SK-N-SH (cell line): ENCODE results near the gene TMX2. TPM values are rescaled to one million over a fixed set of nuclear protein-coding genes. Genes with fewer than 3 reads are reported as not detected.

Source experiments
- CTCF ChIA-PET: fragments of 300-600, 350-600 bp; formaldehyde crosslinking; extraction: SDS; loops from one replicate; lab custom pipeline; 2021; lab: Yijun Ruan, JAX
- POLR2A ChIA-PET: fragments of 350-600 bp; sonication (Branson Sonifier 250); formaldehyde crosslinking; extraction: SDS; loops from one replicate; lab custom pipeline; 2020; ENCODE audit warnings: antibody characterized with exemption, inconsistent platforms; lab: Yijun Ruan, JAX
- DNase-seq: peaks from one replicate; pipeline ENCODE4 v3.0.0; 2012
- H2AFZ ChIP-seq: fragments of 200-600 bp; sonication (generic); 2 replicates; pipeline ENCODE4 v1.8.1; 2016; ENCODE audit warnings: antibody characterized with exemption, mild to moderate bottlenecking, low read depth
- H3F3A ChIP-seq: fragments of 200-600 bp; sonication (generic); replicated peaks from 2 replicates; pipeline ENCODE3; 2016; ENCODE audit warnings: antibody characterized with exemption, mild to moderate bottlenecking; ENCODE audit not compliant: insufficient read depth
- H3K27ac ChIP-seq, 2 experiments: fragments of 200-500 bp in 1 of 2; fragments of 200-600 bp in 1 of 2; sonication (Bioruptor generic) in 1 of 2; sonication (generic), shearing (Covaris generic) in 1 of 2; 2 replicates each; pipeline versions ENCODE4 v1.5.1 to v1.6.1; 2014 to 2016; ENCODE audit warnings: low read depth in 2 of 2, inconsistent platforms in 1 of 2, low read length in 1 of 2, mild to moderate bottlenecking in 1 of 2, mixed read lengths in 1 of 2
- H3K27me3 ChIP-seq: fragments of 200-600 bp; sonication (generic), shearing (Covaris generic); 2 replicates; pipeline ENCODE4 v1.6.1; 2016; ENCODE audit warnings: mixed run types; ENCODE audit not compliant: insufficient read depth
- H3K36me3 ChIP-seq, 2 experiments: fragments of 200-500 bp in 1 of 2; fragments of 200-600 bp in 1 of 2; sonication (Bioruptor generic) in 1 of 2; sonication (generic) in 1 of 2; replicated peaks in 1 of 2; 2 replicates each; pipeline versions ENCODE3 to v1.5.1; 2014 to 2016; ENCODE audit warnings: low read length in 1 of 2, mild to moderate bottlenecking in 1 of 2; ENCODE audit not compliant: insufficient read depth in 2 of 2, control insufficient read depth in 1 of 2
- H3K4me1 ChIP-seq, 2 experiments: fragments of 200-500 bp in 1 of 2; fragments of 200-600 bp in 1 of 2; sonication (Bioruptor generic) in 1 of 2; sonication (generic), shearing (Covaris generic) in 1 of 2; 2 replicates each; pipeline versions ENCODE4 v1.5.1 to v1.6.1; 2014 to 2016; ENCODE audit warnings: low read depth in 1 of 2, low read length in 1 of 2, mixed run types in 1 of 2; ENCODE audit not compliant: insufficient read depth in 2 of 2, control insufficient read depth in 1 of 2
- H3K4me2 ChIP-seq: fragments of 200-600 bp; sonication (generic), shearing (Covaris generic); 2 replicates; pipeline ENCODE4 v1.6.1; 2017; ENCODE audit warnings: mixed run types
- H3K4me3 ChIP-seq, 2 experiments: fragments of 200-500 bp in 1 of 2; fragments of 200-600 bp in 1 of 2; sonication (Bioruptor generic) in 1 of 2; sonication (generic), shearing (Covaris generic) in 1 of 2; 2 replicates each; pipeline versions ENCODE4 v1.5.1 to v1.8.1; 2014 to 2016; ENCODE audit warnings: low read depth in 2 of 2, inconsistent platforms in 1 of 2, low read length in 1 of 2, mild to moderate bottlenecking in 1 of 2, mixed read lengths in 1 of 2, moderate library complexity in 1 of 2
- H3K79me2 ChIP-seq: fragments of 200-600 bp; sonication (generic); 2 replicates; pipeline ENCODE4 v1.8.1; 2017; ENCODE audit warnings: mild to moderate bottlenecking; ENCODE audit not compliant: insufficient read depth
- H3K9ac ChIP-seq: fragments of 200-600 bp; sonication (generic); 2 replicates; pipeline ENCODE4 v1.6.1; 2017; ENCODE audit warnings: mixed run types
- H3K9me2 ChIP-seq: fragments of 200-600 bp; sonication (generic); 2 replicates; pipeline ENCODE4 v1.6.1; 2017; ENCODE audit warnings: mixed run types
- H3K9me3 ChIP-seq: fragments of 200-600 bp; sonication (generic); 2 replicates; pipeline ENCODE4 v1.6.1; 2017; ENCODE audit warnings: mixed run types, mild to moderate bottlenecking, moderate library complexity
- H4K20me1 ChIP-seq: fragments of 200-600 bp; sonication (generic); 2 replicates; pipeline ENCODE4 v1.6.1; 2017; ENCODE audit warnings: mild to moderate bottlenecking, mixed run types; ENCODE audit not compliant: insufficient read depth
- EP300 ChIP-seq, 2 experiments: IDR thresholded peaks; 2 replicates each; pipeline versions ENCODE4 v1.4.0 to v1.6.1; 2012; ENCODE audit warnings: borderline replicate concordance in 1 of 2, low read depth in 1 of 2, low read length in 1 of 2
- FOXJ3 ChIP-seq: sonication (generic); formaldehyde crosslinking; IDR thresholded peaks from 2 replicates; pipeline ENCODE4 v1.5.1; 2020; ENCODE audit warnings: mild to moderate bottlenecking, missing genetic modification reagents
- GABPA ChIP-seq: IDR thresholded peaks from 2 replicates; pipeline ENCODE4 v1.4.0; 2012; ENCODE audit warnings: low read depth, mild to moderate bottlenecking
- JUND ChIP-seq: IDR thresholded peaks from 2 replicates; pipeline ENCODE4 v1.4.0; 2012
- MEF2A ChIP-seq: IDR thresholded peaks from 2 replicates; pipeline ENCODE4 v1.4.0; 2012; ENCODE audit warnings: low read depth, borderline replicate concordance
- MXI1 ChIP-seq: IDR thresholded peaks from 2 replicates; pipeline ENCODE4 v1.6.1; 2012; ENCODE audit warnings: mild to moderate bottlenecking, low read depth, low read length, improper control_type of control experiment
- NFIC ChIP-seq: IDR thresholded peaks from 2 replicates; pipeline ENCODE4 v1.4.0; 2012; ENCODE audit warnings: borderline replicate concordance
- POLR2AphosphoS5 ChIP-seq: IDR thresholded peaks from 2 replicates; pipeline ENCODE4 v1.6.1; 2012; ENCODE audit warnings: low read depth, low read length
- RCOR1 ChIP-seq: fragments of 150-350 bp; IDR thresholded peaks from 2 replicates; pipeline ENCODE4 v1.6.1; 2017; ENCODE audit warnings: antibody characterized with exemption, low read length
- RXRA ChIP-seq: IDR thresholded peaks from 2 replicates; pipeline ENCODE4 v1.4.0; 2012; ENCODE audit warnings: low read depth, mild to moderate bottlenecking, borderline replicate concordance
- TAF1 ChIP-seq: IDR thresholded peaks from 2 replicates; pipeline ENCODE4 v1.6.1; 2012; ENCODE audit warnings: low read depth, mild to moderate bottlenecking, low read length, moderate library complexity, borderline replicate concordance
- whole genome bisulfite sequencing: methylation state at CpG from one replicate; pipeline ENCODE4 v1.1.6; 2017; ENCODE audit warnings: low lambda C conversion rate; 5-methylcytosine and 5-hydroxymethylcytosine counted together
- polyA plus RNA-seq, 3 experiments: library from polyadenylated mRNA; depleted of rRNA; stranded (reverse); fragments of >200 nt; gene quantifications; 2 replicates each; pipeline ENCODE4 v1.2.3, GENCODE V29; 2012
- TF ChIP-seq, protein P1 (sequence below): IDR thresholded peaks from 2 replicates; pipeline ENCODE4 v1.6.1; 2012; ENCODE audit warnings: mild to moderate bottlenecking, low read depth, low read length, moderate library complexity
- TF ChIP-seq, protein P2 (sequence below): IDR thresholded peaks from 2 replicates; pipeline ENCODE4 v1.4.0; 2012; ENCODE audit warnings: low read depth, borderline replicate concordance

Gene TMX2
- polyA plus RNA-seq, 1 of the 3 experiments (the other 2 are of a cell fraction): 88.6 TPM

DNA sequence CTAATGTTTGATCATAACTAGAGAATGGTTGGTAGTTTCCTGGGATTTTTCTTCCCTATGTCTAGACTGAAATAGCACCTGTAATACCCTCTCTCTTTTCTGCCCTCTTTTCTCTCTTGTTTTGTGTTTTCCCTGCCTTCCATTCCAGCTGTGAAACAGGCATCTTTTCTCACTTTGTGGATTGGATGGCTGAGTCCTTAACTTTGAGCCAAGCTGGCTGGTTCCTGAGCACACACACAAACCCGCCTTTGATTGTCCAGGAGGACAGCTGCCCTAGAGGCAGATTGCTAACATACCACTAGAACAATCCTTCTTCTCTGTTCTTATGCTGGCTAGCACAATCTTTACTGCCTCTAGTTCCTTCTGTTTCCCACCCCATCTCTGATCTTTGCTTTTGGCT lies 66.9 kb downstream of the TMX2 start:
- TF ChIP-seq EP300 (IDR thresholded peaks at IDR 0.05; ENCODE audit: borderline replicate concordance in 1 of 2, low read depth in 1 of 2, low read length in 1 of 2): no peak
- H3K4me2 ChIP-seq: peak overlapping the region; percentile 76; the same call in 1 of the 2 replicates
- no peaks in the 10 kb centered on the region for H3K27me3 ChIP-seq
- peak overlapping the region; percentile 59; the same call in 1 of the 2 replicates for H3K9ac ChIP-seq
- ChIA-PET POLR2A (interaction anchor here (0.5 to 1.5 kb wide), 4 partner anchors 16 to 67 kb away, joined by 3 to 4 read pairs (median 3); partner anchors contain the start of gene TMX2), CTCF (interaction anchor here (0.9 to 7.6 kb wide), 6 partner anchors 15 to 28 kb away, joined by 3 to 43 read pairs (median 4); partner anchors contain the start of genes BTBD18 and CTNND1)
- H4K20me1 ChIP-seq: peaks cover 54% of the 10 kb centered on the region
- H2AFZ ChIP-seq: no peak overlapping the region
- peaks cover 35 to 53% of the 10 kb centered on the region in 2 experiments for H3K4me1 ChIP-seq
- H3K9me2 ChIP-seq: no peaks in the 10 kb centered on the region
- no peak for DNase-seq
- H3K36me3 ChIP-seq: peaks cover 0 to 4% of the 10 kb centered on the region in 2 experiments
- H3K79me2 ChIP-seq: peaks cover 95% of the 10 kb centered on the region
- WGBS: 55% methylated on average over 1 of the region's 1 CpG
- no peak overlapping the region for H3K4me3 ChIP-seq
- no peaks in the 10 kb centered on the region for H3K9me3 ChIP-seq
- peaks cover 16% of the 10 kb centered on the region for H3F3A ChIP-seq
- peak overlapping the region; percentile 89 to 92 for H3K27ac ChIP-seq

DNA sequence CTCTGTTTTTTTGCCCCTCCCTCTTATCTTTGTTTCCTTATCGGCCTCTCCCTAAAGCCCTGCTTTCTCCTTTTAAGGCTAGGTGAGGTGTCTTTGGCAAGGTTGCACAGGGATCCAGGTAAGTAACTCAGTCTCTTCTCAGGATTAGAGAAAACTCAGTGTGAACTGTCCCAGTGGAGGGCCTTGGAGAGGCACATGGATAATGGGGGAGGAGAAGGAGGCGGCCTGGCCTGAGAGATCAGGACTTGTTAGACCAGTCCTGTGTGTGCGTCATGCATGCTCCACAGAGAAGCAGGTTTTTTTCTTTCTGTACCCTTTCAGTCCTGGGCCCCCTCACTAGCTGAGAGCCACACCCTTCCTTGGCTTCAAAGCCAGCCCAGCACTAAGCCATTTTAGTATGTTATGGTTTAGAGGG lies 69.1 kb downstream of the TMX2 start:
- 95% methylated on average over 3 of the region's 3 CpGs for WGBS
- DNase-seq: no peak

More for the DNA sequence above, 69.1 kb downstream of the TMX2 start:
- H3K9me2 ChIP-seq: no peaks in the 10 kb centered on the region
- H4K20me1 ChIP-seq: peaks cover 53% of the 10 kb centered on the region
- no peak overlapping the region for H2AFZ ChIP-seq
- CTCF ChIA-PET: interaction anchor here (7.6 kb wide), 1 partner anchor 19 kb away, joined by 43 read pairs; no protein-coding TSS in a partner anchor
- H3K27me3 ChIP-seq: no peaks in the 10 kb centered on the region
- no peaks in the 10 kb centered on the region for H3K9me3 ChIP-seq
- H3K79me2 ChIP-seq: peaks cover 95% of the 10 kb centered on the region
- H3K4me2 ChIP-seq: no peak overlapping the region
- POLR2A ChIA-PET: no interaction called here
- H3K9ac ChIP-seq: no peak overlapping the region
- H3K36me3 ChIP-seq: peaks cover 0 to 4% of the 10 kb centered on the region in 2 experiments
- H3K27ac ChIP-seq: no peak overlapping the region
- TF ChIP-seq, protein P1, sequence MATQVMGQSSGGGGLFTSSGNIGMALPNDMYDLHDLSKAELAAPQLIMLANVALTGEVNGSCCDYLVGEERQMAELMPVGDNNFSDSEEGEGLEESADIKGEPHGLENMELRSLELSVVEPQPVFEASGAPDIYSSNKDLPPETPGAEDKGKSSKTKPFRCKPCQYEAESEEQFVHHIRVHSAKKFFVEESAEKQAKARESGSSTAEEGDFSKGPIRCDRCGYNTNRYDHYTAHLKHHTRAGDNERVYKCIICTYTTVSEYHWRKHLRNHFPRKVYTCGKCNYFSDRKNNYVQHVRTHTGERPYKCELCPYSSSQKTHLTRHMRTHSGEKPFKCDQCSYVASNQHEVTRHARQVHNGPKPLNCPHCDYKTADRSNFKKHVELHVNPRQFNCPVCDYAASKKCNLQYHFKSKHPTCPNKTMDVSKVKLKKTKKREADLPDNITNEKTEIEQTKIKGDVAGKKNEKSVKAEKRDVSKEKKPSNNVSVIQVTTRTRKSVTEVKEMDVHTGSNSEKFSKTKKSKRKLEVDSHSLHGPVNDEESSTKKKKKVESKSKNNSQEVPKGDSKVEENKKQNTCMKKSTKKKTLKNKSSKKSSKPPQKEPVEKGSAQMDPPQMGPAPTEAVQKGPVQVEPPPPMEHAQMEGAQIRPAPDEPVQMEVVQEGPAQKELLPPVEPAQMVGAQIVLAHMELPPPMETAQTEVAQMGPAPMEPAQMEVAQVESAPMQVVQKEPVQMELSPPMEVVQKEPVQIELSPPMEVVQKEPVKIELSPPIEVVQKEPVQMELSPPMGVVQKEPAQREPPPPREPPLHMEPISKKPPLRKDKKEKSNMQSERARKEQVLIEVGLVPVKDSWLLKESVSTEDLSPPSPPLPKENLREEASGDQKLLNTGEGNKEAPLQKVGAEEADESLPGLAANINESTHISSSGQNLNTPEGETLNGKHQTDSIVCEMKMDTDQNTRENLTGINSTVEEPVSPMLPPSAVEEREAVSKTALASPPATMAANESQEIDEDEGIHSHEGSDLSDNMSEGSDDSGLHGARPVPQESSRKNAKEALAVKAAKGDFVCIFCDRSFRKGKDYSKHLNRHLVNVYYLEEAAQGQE: no peak
- TF ChIP-seq JUND (no peak), FOXJ3 (CRISPR knock-in tag) (no peak), TAF1 (no peak), NFIC (no peak), RXRA (no peak), GABPA (no peak), RCOR1 (no peak), MXI1 (no peak), POLR2AphosphoS5 (no peak), MEF2A (no peak)
- TF ChIP-seq, protein P2, sequence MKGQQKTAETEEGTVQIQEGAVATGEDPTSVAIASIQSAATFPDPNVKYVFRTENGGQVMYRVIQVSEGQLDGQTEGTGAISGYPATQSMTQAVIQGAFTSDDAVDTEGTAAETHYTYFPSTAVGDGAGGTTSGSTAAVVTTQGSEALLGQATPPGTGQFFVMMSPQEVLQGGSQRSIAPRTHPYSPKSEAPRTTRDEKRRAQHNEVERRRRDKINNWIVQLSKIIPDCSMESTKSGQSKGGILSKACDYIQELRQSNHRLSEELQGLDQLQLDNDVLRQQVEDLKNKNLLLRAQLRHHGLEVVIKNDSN: no peak
- H3F3A ChIP-seq: peaks cover 16% of the 10 kb centered on the region
- H3K4me1 ChIP-seq: peaks cover 28 to 45% of the 10 kb centered on the region in 2 experiments
- no peak overlapping the region for H3K4me3 ChIP-seq
